ENCODE measurements around the gene ACOXL. TPM values are rescaled to one million over a fixed set of nuclear protein-coding genes. Genes with fewer than 3 reads are reported as not detected.

Gene ACOXL
- total RNA-seq, 1 experiment from 2014 or later, result not detected

DNA sequence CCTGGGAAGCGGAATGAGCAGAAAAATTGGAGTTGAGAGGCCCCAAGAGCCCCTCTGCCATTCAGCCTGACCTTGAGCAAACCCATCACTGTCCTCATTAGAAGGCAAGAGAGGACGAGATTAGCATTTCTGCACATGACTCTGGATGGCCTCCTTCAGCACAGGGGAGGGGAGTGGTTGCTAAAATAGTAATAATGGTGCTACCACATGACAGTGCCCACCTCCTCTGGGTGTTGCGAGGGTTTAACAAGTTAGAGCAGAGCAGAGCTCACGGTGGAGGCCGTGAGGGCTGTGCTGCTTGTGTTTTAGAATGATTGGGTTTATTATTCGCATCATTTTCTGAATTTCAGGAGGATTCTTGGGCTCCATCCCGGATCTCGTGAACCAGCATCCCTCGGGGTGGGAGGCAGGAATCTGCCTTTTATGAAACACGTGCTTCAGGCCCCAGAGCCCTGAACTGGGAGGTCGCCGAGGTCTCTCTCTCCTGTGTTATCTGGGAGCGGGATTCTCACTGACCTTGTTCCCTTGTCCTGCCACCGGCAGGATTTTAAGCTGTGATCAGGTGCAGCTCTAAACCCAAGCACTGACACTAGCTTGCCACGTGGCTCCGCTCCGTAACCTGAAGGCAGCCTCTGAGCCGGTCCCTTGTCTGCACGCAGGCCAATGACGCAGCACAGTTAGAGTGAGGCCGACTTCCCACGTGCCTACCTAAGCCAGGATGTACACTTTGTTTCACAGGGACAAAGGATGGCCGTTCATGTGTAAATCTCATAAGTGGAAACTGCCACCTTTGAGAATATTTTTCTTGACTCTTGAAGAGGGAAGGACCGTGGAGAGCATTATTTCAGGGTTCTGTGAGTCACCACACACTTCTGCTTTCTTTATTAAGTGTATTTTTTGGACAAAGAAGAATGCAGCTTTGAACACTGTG is 142.3 kb downstream of the ACOXL start:
- DNase-seq (ENCODE audit: low read depth), result no peak

DNA sequence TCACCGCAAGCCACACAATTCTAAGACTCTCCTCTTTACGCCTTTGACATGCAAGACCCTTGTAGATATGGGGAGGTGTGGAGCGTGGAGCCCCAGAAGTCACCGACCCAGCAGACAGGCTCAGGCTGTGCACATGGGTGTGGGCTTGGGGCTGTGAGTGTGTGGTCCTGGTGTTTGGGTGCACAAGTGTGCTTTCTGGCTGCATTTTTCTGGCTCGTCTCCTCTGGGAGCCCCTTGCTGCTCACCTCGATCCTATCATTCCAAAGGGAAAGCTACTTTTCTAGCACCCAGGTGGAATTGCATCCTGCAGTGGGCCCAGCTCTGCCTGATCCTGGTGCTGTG is 143.0 kb downstream of the ACOXL start:
- DNase-seq (ENCODE audit: low read depth), result no peak

GRCh38 chr2:110876167-110876999 is 144.0 kb downstream of the ACOXL start:
- no peak for DNase-seq (ENCODE audit: low read depth)

- DNase-seq (ENCODE audit: low read depth), result no peak
Measured at GRCh38 chr2:110877031-110877827, 144.9 kb downstream of the ACOXL start.

GRCh38 chr2:110878150-110878549 is 145.8 kb downstream of the ACOXL start:
- no peak for DNase-seq (ENCODE audit: low read depth)

DNA sequence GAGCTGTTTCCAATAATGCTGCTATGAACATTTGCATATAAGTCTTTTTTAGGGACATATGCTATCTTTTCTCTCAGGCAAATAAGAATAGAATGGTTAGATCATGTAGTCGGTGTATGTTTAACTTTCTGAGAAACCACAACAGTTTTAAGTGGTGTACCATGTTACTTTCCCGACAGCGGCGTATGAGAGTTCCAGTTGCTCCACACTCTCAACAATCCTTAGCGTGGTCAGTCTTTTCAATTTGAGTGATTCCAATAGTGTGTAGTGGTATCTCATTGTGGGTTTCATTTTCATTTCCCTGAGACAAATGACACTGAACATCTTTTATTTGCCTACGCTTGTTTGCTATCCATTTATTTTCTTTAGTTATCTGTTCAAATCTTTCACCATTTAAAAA is 149.5 kb downstream of the ACOXL start:
- DNase-seq (ENCODE audit: low read depth), result no peak

- no peak for DNase-seq (ENCODE audit: low read depth)
Measured at GRCh38 chr2:110883406-110883805, 151.0 kb downstream of the ACOXL start.

- no peak for DNase-seq (ENCODE audit: low read depth)
Measured at GRCh38 chr2:110885256-110885655, 152.9 kb downstream of the ACOXL start.

GRCh38 chr2:110886826-110887573 is 154.6 kb downstream of the ACOXL start:
- no peak for DNase-seq (ENCODE audit: low read depth)

DNA sequence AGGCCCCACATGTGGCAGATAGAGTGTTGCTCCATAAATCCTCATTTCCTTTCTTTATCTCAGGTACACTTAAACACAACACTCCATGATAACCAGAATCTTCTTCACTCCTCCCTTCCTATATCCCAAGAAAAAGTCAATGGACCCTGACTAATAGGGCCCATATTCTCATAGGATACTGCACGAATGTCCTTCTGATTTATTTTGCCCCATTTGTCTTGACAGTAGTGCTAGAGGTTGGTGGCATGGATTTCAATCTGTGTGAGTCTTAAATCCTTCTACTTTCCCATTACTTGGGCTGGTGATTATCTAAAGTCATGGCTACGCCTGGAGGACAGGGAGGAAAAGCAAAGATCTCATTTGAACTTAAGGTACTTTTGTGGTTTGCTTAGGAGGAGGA is 156.0 kb downstream of the ACOXL start:
- DNase-seq (ENCODE audit: low read depth), result no peak

DNA sequence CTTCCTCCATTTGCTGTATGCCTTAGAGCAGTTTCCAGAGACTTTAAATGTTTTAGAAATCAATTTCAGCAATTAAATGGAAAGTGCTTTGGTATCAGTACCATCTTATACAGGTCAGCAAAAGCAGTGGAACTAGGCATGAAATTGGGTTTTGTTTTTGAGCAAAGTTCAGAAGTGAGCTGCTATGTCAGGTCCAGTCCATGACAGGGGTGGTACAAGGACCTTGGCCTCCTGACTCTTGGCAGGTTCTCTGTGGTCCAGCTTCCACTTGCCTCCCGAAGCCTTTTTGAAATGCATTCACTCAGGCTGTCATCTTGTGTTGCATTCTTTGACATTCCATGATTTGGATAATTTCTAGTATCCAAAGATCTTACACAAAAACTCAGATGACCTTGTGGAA is 159.3 kb downstream of the ACOXL start:
- no peak for DNase-seq (ENCODE audit: low read depth)

GRCh38 chr2:110896226-110896625 is 163.9 kb downstream of the ACOXL start:
- no peak for DNase-seq (ENCODE audit: low read depth)

- DNase-seq (ENCODE audit: low read depth), result no peak
Measured at GRCh38 chr2:110897966-110898365, 165.6 kb downstream of the ACOXL start.

- no peak for DNase-seq (ENCODE audit: low read depth)
Measured at GRCh38 chr2:110900191-110900590, 167.8 kb downstream of the ACOXL start.

DNA sequence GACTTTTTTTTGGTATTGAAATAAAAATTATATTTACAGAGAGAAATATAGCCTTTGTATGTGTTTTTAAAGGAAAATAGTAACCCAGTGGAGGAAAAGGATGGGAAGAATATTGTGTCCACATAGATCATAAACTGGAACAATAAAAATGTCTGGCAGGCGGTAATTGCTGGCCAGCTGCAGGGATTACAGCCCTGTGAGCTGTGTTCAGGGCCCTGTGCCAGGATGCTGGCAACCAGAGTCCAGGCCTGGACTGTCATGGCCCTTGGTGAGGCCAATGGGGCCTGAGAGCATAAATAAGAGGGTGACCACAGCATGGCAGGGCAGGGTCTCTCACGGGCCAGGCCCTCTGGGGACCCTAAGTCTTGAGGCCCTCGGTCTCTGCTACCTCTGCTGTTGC is 171.2 kb downstream of the ACOXL start:
- DNase-seq (ENCODE audit: low read depth), result no peak

DNA sequence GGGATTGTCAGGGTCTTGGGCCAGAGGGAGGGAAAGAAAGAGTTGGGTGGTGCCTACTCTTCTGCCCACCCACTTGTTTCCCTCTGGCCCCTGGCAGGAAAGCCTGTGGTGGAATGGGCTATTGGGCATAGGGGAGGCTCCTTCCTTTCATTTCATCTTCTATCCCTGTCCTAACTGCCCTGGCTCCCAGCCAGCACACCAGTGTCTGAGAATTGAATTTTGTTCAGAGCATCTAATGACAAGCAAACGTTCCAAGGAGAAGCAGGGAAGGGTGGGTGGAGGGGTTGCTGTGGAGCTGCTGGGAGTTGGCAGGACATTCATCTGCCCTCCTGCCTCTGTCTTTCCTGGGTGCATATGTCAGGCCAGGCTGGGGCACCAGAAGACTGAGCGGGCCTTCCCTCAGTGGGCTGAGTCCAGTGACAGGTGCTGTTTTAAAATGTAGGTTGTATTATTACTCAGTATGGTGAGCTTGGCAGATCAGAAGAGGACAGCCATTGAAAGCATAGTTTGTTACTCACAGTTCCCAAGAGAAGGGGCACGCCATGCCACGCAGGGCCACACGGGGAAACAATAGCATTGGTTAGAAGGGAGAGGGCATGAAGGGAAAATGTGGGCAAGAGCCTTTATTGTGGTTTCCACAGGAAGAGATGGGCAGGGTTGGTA is 171.9 kb downstream of the ACOXL start:
- no peak for DNase-seq (ENCODE audit: low read depth)

DNA sequence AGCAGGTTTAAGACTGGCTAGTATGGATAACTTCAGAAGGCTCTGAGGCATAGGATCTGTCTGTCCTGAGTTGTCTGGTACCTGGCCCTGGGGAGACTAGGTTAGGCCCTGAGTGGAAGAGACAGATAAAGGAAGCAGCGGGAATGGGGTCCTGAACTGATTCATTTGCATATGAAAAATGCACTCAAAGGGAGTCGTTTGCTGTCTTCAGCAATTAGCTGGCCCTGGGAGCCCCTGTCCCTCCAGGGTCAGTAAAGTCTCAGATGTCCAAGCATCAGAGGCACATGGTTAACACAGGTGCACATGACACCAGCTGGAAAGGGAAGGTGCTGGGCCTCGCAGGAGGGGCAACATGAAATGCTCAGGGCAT is 172.4 kb downstream of the ACOXL start:
- DNase-seq (ENCODE audit: low read depth), result no peak

DNA sequence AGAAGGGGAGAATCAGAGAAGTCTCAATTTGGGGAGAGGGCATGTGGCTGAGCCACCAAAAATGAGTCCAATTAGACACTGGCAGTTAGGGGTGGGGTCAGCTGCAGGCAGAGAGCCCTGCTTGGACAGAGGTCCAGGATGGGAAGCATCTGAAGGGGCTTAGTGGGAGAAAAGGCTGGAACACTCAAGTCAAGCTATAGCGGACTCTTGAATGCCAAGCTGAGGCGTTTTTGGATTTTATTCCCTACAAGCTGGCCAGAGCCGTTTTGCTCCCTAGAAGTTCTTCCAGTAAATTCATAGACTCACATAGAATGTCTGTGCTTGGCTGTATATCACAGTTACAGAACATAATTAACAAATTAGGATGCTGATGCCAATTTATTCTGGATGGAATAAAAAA is 172.8 kb downstream of the ACOXL start:
- no peak for DNase-seq (ENCODE audit: low read depth)

- DNase-seq (ENCODE audit: low read depth), result no peak
Measured at GRCh38 chr2:110906613-110907298, 174.4 kb downstream of the ACOXL start.

GRCh38 chr2:110909501-110909900 is 177.1 kb downstream of the ACOXL start:
- no peak for DNase-seq (ENCODE audit: low read depth)

Measured in Daoy (cell line).